ENCODE data around the gene CLDN2. TPM values are rescaled to one million over a fixed set of nuclear protein-coding genes. Genes with fewer than 3 reads are reported as not detected.
"Not testable (repeated sequence)": the region's sequence is repeated elsewhere in the genome, so short reads cannot be mapped to it uniquely, and the experiment has no call there.

The CLDN2 gene
- total RNA-seq, 1 donor, result not detected

DNA sequence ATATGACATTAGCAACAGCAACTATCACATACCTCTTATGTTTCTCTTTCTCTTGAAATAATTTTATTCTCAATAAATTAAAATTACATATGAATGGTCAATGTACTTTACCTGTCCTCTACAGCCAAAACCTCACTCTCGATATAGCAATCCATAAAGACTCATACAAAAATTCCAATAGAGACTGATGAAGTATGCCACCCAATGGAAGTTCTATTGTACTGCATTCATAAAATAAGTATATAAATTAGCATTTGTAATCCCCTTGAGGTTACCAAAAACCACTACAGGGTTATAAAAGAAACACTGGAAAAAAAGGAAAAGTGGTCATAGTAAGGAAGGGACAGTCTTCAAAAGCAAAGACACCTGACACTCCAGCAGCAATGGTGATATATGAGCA, 32.8 kb downstream of the CLDN2 start:
- peak; percentile 19 for DNase-seq (ENCODE audit: low read depth)
- TF ChIP-seq, protein P1, sequence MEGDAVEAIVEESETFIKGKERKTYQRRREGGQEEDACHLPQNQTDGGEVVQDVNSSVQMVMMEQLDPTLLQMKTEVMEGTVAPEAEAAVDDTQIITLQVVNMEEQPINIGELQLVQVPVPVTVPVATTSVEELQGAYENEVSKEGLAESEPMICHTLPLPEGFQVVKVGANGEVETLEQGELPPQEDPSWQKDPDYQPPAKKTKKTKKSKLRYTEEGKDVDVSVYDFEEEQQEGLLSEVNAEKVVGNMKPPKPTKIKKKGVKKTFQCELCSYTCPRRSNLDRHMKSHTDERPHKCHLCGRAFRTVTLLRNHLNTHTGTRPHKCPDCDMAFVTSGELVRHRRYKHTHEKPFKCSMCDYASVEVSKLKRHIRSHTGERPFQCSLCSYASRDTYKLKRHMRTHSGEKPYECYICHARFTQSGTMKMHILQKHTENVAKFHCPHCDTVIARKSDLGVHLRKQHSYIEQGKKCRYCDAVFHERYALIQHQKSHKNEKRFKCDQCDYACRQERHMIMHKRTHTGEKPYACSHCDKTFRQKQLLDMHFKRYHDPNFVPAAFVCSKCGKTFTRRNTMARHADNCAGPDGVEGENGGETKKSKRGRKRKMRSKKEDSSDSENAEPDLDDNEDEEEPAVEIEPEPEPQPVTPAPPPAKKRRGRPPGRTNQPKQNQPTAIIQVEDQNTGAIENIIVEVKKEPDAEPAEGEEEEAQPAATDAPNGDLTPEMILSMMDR (IDR thresholded peaks at IDR 0.05; ENCODE audit: insufficient read depth, low read depth, low read length), result peak; percentile 32
- H3K4me3 ChIP-seq (ENCODE audit: low read depth, low read length), result no peak overlapping the region

DNA sequence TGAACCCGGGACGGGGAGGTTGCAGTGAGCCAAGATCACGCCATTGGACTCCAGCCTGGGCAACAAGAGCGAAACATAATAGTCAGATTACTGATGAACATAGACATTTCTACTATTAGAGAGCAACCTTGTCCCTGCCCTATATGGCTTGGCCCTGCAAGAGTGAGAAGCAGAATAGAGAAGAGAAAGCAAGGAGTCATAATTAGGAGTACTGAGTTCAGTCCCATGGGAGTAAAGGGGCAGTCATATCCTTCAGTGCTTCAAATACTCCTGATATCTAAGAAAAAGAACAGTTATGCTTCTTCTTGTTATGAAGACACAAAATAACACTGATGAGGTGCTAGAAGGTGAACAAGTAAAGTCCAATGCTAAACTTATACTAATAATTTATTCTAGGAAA, 33.8 kb downstream of the CLDN2 start:
- H3K4me3 ChIP-seq (ENCODE audit: low read depth, low read length), result no peak overlapping the region
- DNase-seq (ENCODE audit: low read depth), result no peak
- TF ChIP-seq, protein P1 (IDR thresholded peaks at IDR 0.05; ENCODE audit: insufficient read depth, low read depth, low read length), result no peak

DNA sequence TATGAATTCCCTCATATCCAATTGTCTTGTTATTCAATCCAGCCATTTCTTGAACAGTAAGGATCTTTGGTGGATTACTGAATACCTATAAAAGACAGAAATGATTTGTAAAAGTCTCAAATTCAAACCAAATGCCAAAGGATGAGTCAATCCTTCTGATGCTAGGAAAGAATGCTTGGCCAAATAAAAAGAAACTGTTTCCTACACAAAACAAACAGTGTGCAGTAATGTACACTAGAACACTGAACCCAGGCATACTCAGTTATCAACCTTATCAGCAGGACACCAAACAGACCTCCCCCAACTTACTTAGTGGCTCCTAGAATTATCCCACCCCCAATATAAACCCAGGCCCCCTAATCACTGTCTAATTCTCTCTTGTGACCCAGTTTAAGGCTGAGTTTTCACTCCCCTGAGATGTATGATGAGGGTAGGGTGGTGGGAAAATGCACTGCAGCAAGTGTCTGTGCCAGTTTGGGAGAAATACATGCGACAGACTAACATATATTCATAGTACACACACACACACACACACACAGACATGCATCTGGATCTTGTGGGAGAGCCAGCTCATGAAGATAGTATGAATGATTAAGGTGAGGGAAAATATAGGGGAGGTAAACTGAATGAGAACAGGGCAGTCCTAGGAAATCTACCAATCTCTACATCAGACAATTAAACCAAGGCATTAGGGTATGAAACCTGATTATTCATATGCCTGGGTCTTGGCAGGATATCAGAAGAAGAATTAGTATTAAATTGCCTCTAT, 35.0 kb downstream of the CLDN2 start:
- TF ChIP-seq, protein P1 (IDR thresholded peaks at IDR 0.05; ENCODE audit: insufficient read depth, low read depth, low read length), result no peak
- peak; percentile 19 for DNase-seq (ENCODE audit: low read depth)
- H3K4me3 ChIP-seq (ENCODE audit: low read depth, low read length), result no peak overlapping the region

DNA sequence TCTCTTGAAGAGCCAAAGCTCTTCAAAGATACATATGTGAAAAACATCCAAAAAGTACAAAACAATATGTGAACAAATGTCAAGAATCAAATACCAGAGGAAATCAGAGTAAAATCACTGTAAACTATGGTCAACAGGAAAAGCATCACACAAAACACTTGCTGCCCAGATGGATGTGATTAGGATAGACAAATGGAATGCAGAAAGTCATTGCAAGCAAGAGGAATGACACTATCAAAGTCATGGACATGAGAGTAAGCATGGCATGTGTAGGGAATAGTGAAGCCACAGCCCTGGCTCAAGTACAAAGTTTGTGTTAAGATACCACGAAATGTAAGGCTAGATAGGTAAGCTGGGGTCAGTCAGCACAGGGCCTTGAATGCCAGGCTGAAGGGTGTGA, 37.7 kb downstream of the CLDN2 start:
- TF ChIP-seq, protein P1 (IDR thresholded peaks at IDR 0.05; ENCODE audit: insufficient read depth, low read depth, low read length), result no peak
- DNase-seq (ENCODE audit: low read depth), result no peak
- H3K4me3 ChIP-seq (ENCODE audit: low read depth, low read length), result no peak overlapping the region

DNA sequence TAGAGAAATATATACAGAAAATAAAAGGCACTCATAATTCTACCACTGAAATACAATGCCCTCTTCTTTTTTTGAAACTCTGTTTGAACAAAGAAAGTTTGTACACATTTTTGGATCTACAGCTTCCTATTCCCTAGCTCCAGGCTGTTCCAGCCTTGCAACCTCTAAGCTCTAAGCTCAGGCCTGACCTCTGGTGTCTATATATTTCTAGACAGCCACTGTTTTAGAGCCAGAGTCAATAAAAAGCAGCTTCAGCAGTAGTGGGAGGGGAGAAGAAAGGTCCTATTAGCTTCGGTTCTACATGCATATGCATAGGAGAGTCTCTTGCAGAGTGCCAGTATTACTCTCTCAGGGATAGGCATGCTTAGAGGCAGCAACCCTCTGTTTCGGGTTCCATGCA, 39.7 kb downstream of the CLDN2 start:
- no peak overlapping the region for H3K4me3 ChIP-seq (ENCODE audit: low read depth, low read length)
- peak; percentile 43 for DNase-seq (ENCODE audit: low read depth)
- TF ChIP-seq, protein P1 (IDR thresholded peaks at IDR 0.05; ENCODE audit: insufficient read depth, low read depth, low read length), result peak; percentile 40

DNA sequence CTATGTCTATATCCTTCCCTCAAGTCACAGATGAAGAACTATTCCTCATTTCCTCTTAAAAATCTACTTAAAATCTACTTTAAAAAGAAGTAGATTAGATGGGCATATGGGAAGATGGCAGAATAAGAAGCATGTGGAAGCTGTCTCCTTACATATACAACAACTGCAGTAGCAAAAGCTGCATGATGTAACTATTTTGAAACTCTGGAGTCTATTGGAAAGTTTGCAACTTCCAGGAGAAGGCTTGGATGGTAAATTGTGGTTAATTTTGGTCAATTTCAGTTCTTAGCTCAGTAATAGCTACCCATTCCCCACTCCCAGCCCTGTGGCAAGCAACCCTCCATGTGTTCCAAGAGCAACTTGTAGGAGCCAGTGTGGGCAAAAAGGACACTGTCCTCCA, 42.9 kb downstream of the CLDN2 start:
- no peak overlapping the region for H3K4me3 ChIP-seq (ENCODE audit: low read depth, low read length)
- TF ChIP-seq, protein P1 (IDR thresholded peaks at IDR 0.05; ENCODE audit: insufficient read depth, low read depth, low read length), result no peak
- DNase-seq (ENCODE audit: low read depth), result no peak

DNA sequence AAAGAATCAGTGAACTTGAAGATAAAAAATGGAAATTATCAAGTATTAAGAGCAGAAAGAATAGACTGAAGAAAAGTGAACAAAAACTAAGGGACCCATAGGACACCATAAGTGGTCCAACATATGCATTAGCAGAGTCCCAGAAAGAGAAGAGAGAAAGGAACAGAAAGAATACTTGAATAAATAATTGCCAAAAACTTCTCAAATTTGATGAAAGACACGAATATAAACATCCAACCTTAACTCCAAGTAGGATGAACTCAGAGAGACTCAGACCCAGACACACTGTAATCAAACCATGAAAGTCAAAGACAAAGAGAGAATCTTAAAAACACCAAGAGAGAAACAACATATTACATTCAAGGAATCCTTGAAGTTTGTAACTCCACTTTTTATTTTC, 44.1 kb downstream of the CLDN2 start:
- TF ChIP-seq, protein P1 (IDR thresholded peaks at IDR 0.05; ENCODE audit: insufficient read depth, low read depth, low read length), result no peak
- no peak overlapping the region for H3K4me3 ChIP-seq (ENCODE audit: low read depth, low read length)
- DNase-seq (ENCODE audit: low read depth), result no peak

DNA sequence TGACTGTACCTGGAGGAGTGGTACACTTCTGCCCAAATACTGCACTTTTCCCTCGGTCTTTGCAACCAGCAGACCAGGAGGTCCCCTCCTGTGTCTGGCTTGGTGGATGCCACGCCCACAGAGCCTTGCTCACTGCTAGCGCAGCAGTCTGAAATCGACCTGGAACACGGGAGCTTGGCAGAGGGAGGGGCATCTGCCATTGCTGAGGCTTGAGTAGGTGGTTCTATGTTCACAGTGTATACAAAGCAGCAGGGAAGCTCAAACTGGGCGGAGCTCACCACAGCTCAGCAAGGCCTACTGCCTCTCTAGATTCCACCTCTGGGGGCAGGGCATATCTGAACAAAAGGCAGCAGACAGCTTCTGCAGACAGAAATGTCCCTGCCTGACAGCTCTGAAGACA, 46.3 kb downstream of the CLDN2 start:
- H3K4me3 ChIP-seq (ENCODE audit: low read depth, low read length); DNase-seq (ENCODE audit: low read depth): not testable (repeated sequence)

Data from fibroblast of villous mesenchyme (primary cell).